Activated CD4-positive, alpha-beta T cell treated with anti-CD3 and anti-CD28 coated beads, Interleukin-2, amount 10 ng/mL, durations not matched to agents 7 days and 5 days (primary cell): ENCODE data around the gene POLR1D. TPM values are rescaled to one million over a fixed set of nuclear protein-coding genes. Genes with fewer than 3 reads are reported as not detected.
A peak's percentile ranks its signal among the peaks of the same experiment; 100 is the strongest.

Experiments
- CTCF ChIA-PET: fragments of 350-600 bp; sonication (Branson Sonifier 250); formaldehyde crosslinking; loops from one replicate; lab custom pipeline; 2021; ENCODE audit warnings: antibody characterized with exemption; lab: Charles Lee
- POLR2A ChIA-PET: fragments of 350-600 bp; sonication (Branson Sonifier 250); formaldehyde crosslinking; loops from one replicate; lab custom pipeline; 2021; ENCODE audit warnings: antibody characterized with exemption; lab: Charles Lee
- DNase-seq: peaks from one replicate; pipeline ENCODE4 v3.0.0-alpha.2; 2020
- H3K27ac Mint-ChIP-seq: one replicate; pipeline ENCODE4 v1.8.0; 2021; ENCODE audit warnings: mild to moderate bottlenecking, moderate library complexity, mixed read lengths
- H3K27me3 Mint-ChIP-seq: one replicate; pipeline ENCODE4 v1.8.0; 2021; ENCODE audit warnings: mixed read lengths
- H3K36me3 Mint-ChIP-seq: one replicate; pipeline ENCODE4 v1.8.0; 2021; ENCODE audit warnings: low read depth, mixed read lengths
- H3K4me1 Mint-ChIP-seq: one replicate; pipeline ENCODE4 v1.8.0; 2021; ENCODE audit warnings: mixed read lengths
- H3K4me3 Mint-ChIP-seq: one replicate; pipeline ENCODE4 v1.8.0; 2021; ENCODE audit warnings: mild to moderate bottlenecking, moderate library complexity, mixed read lengths
- H3K9me3 Mint-ChIP-seq: one replicate; pipeline ENCODE4 v1.8.0; 2021; ENCODE audit warnings: mixed read lengths
- total RNA-seq, 2 experiments: library from RNA; stranded (reverse); gene quantifications; one replicate each; pipeline ENCODE4 v1.2.3, GENCODE V29; 2021

The POLR1D gene
- total RNA-seq: 100 to 1,000 TPM; 142 to 169 TPM

- CTCF ChIA-PET: interaction anchor here (0.9 to 1.6 kb wide), 4 partner anchors 10 to 56 kb away, joined by 3 to 7 read pairs (median 4); no protein-coding TSS in a partner anchor
Observed at GRCh38 chr13:27621366-27622101, at the start of gene POLR1D. Gene POLR1D (plus strand): TSS chr13:27621892. CDS start chr13:27621984, 92 bp downstream.

GRCh38 chr13:27572234-27572901 is 49.3 kb upstream of the POLR1D start:
- no peak for DNase-seq
- H3K36me3 Mint-ChIP-seq: peaks cover 22% of the 10 kb centered on the region
- ChIA-PET CTCF (interaction anchor here (1.0 kb wide), 1 partner anchor 14 kb away, joined by 4 read pairs; no protein-coding TSS in a partner anchor), POLR2A (no interaction called here)
- no peak overlapping the region for H3K27ac Mint-ChIP-seq
- peaks cover 13% of the 10 kb centered on the region for H3K4me1 Mint-ChIP-seq
- H3K27me3 Mint-ChIP-seq: no peaks in the 10 kb centered on the region
- H3K4me3 Mint-ChIP-seq: no peak overlapping the region
- H3K9me3 Mint-ChIP-seq: no peaks in the 10 kb centered on the region

More at GRCh38 chr13:27621366-27622101, at the start of gene POLR1D:
- peak; percentile 82 for DNase-seq
- POLR2A ChIA-PET: interaction anchor here (0.6 to 0.9 kb wide), 2 partner anchors 15 to 1035 kb away, joined by 3 to 5 read pairs; no protein-coding TSS in a partner anchor
- Mint-ChIP-seq H3K9me3 (no peaks in the 10 kb centered on the region), H3K4me3 (peak within 1 kb of the TSS; percentile 97), H3K27me3 (no peaks in the 10 kb centered on the region), H3K27ac (peak within 1 kb of the TSS; percentile 97), H3K4me1 (peaks cover 62% of the 10 kb centered on the region), H3K36me3 (peaks cover 33% of the 10 kb centered on the region)

- POLR2A ChIA-PET: no interaction called here
- no peak for DNase-seq
- Mint-ChIP-seq H3K4me1 (peaks cover 13% of the 10 kb centered on the region), H3K9me3 (no peaks in the 10 kb centered on the region), H3K27ac (no peak overlapping the region), H3K4me3 (no peak overlapping the region), H3K36me3 (peaks cover 22% of the 10 kb centered on the region), H3K27me3 (no peaks in the 10 kb centered on the region)
- CTCF ChIA-PET: interaction anchor here (0.7 to 1.0 kb wide), 3 partner anchors 15 to 1303 kb away, joined by 4 to 5 read pairs (median 4); no protein-coding TSS in a partner anchor
Observed at GRCh38 chr13:27573265-27573664, 48.4 kb upstream of the POLR1D start.

- Mint-ChIP-seq H3K27me3 (no peaks in the 10 kb centered on the region), H3K9me3 (no peaks in the 10 kb centered on the region), H3K4me3 (no peak overlapping the region), H3K36me3 (peaks cover 17% of the 10 kb centered on the region), H3K4me1 (peaks cover 13% of the 10 kb centered on the region), H3K27ac (no peak overlapping the region)
- POLR2A ChIA-PET: no interaction called here
- DNase-seq: no peak
- CTCF ChIA-PET: interaction anchor here (0.5 kb wide), 1 partner anchor 137 kb away, joined by 3 read pairs; no protein-coding TSS in a partner anchor
Observed at GRCh38 chr13:27574661-27575060, 47.0 kb upstream of the POLR1D start.

- CTCF ChIA-PET: interaction anchor here (1.7 kb wide), 1 partner anchor 23 kb away, joined by 4 read pairs; no protein-coding TSS in a partner anchor
- Mint-ChIP-seq H3K4me3 (no peak overlapping the region), H3K27me3 (no peaks in the 10 kb centered on the region), H3K9me3 (no peaks in the 10 kb centered on the region), H3K4me1 (peaks cover 9% of the 10 kb centered on the region), H3K27ac (no peak overlapping the region), H3K36me3 (peaks cover 20% of the 10 kb centered on the region)
- POLR2A ChIA-PET: no interaction called here
- no peak for DNase-seq
Observed at GRCh38 chr13:27578121-27579030, 43.3 kb upstream of the POLR1D start.

- no peaks in the 10 kb centered on the region for H3K27me3 Mint-ChIP-seq
- no peak for DNase-seq
- CTCF ChIA-PET: no interaction called here
- H3K4me3 Mint-ChIP-seq: peak overlapping the region; percentile 37
- H3K27ac Mint-ChIP-seq: peak overlapping the region; percentile 79
- peaks cover 3% of the 10 kb centered on the region for H3K9me3 Mint-ChIP-seq
- POLR2A ChIA-PET: no interaction called here
- H3K4me1 Mint-ChIP-seq: peaks cover 21% of the 10 kb centered on the region
- H3K36me3 Mint-ChIP-seq: peaks cover 9% of the 10 kb centered on the region
Observed at GRCh38 chr13:27583645-27584044, 38.0 kb upstream of the POLR1D start.

- ChIA-PET POLR2A (no interaction called here), CTCF (no interaction called here)
- Mint-ChIP-seq H3K9me3 (peaks cover 3% of the 10 kb centered on the region), H3K36me3 (peaks cover 2% of the 10 kb centered on the region), H3K4me1 (peaks cover 21% of the 10 kb centered on the region), H3K27me3 (no peaks in the 10 kb centered on the region), H3K27ac (no peak overlapping the region), H3K4me3 (no peak overlapping the region)
- no peak for DNase-seq
Observed at GRCh38 chr13:27587095-27587746, 34.5 kb upstream of the POLR1D start.

- no peak overlapping the region for H3K4me3 Mint-ChIP-seq
- peaks cover 2% of the 10 kb centered on the region for H3K36me3 Mint-ChIP-seq
- no peak for DNase-seq
- peaks cover 3% of the 10 kb centered on the region for H3K9me3 Mint-ChIP-seq
- H3K27me3 Mint-ChIP-seq: no peaks in the 10 kb centered on the region
- no peak overlapping the region for H3K27ac Mint-ChIP-seq
- H3K4me1 Mint-ChIP-seq: peaks cover 15% of the 10 kb centered on the region
- CTCF ChIA-PET: interaction anchor here (1.1 kb wide), 1 partner anchor 10 kb away, joined by 8 read pairs; no protein-coding TSS in a partner anchor
- POLR2A ChIA-PET: interaction anchor here (0.7 kb wide), 1 partner anchor 48 kb away, joined by 6 read pairs; no protein-coding TSS in a partner anchor
Observed at GRCh38 chr13:27588405-27588804, 33.3 kb upstream of the POLR1D start.

GRCh38 chr13:27592865-27593264 is 28.8 kb upstream of the POLR1D start:
- Mint-ChIP-seq H3K27ac (no peak overlapping the region), H3K27me3 (no peaks in the 10 kb centered on the region), H3K4me1 (no peaks in the 10 kb centered on the region), H3K9me3 (peaks cover 3% of the 10 kb centered on the region), H3K4me3 (no peak overlapping the region), H3K36me3 (no peaks in the 10 kb centered on the region)
- POLR2A ChIA-PET: no interaction called here
- no peak for DNase-seq
- CTCF ChIA-PET: no interaction called here

GRCh38 chr13:27593267-27593666 is 28.4 kb upstream of the POLR1D start:
- no peaks in the 10 kb centered on the region for H3K4me1 Mint-ChIP-seq
- POLR2A ChIA-PET: no interaction called here

GRCh38 chr13:27595055-27595811 is 26.5 kb upstream of the POLR1D start:
- H3K4me3 Mint-ChIP-seq: no peak overlapping the region
- no peak for DNase-seq
- POLR2A ChIA-PET: no interaction called here
- H3K27me3 Mint-ChIP-seq: no peaks in the 10 kb centered on the region
- CTCF ChIA-PET: no interaction called here
- H3K9me3 Mint-ChIP-seq: no peaks in the 10 kb centered on the region
- H3K36me3 Mint-ChIP-seq: no peaks in the 10 kb centered on the region
- H3K4me1 Mint-ChIP-seq: no peaks in the 10 kb centered on the region
- H3K27ac Mint-ChIP-seq: no peak overlapping the region

More at GRCh38 chr13:27593267-27593666, 28.4 kb upstream of the POLR1D start:
- H3K27me3 Mint-ChIP-seq: no peaks in the 10 kb centered on the region
- DNase-seq: no peak
- H3K4me3 Mint-ChIP-seq: no peak overlapping the region
- CTCF ChIA-PET: no interaction called here
- H3K9me3 Mint-ChIP-seq: peaks cover 2% of the 10 kb centered on the region
- H3K36me3 Mint-ChIP-seq: no peaks in the 10 kb centered on the region
- no peak overlapping the region for H3K27ac Mint-ChIP-seq
